Kidney epithelial cell (primary cell): Measurements from ENCODE around the gene TLR1. TPM values are rescaled to one million over a fixed set of nuclear protein-coding genes. Genes with fewer than 3 reads are reported as not detected.
A peak's percentile ranks its signal among the peaks of the same experiment; 100 is the strongest.

Experiments used
- DNase-seq: peaks from one replicate; pipeline ENCODE4 v3.0.0-alpha.2; 2010; ENCODE audit warnings: low read depth
- H3K27me3 ChIP-seq: 2 replicates; pipeline ENCODE4 v1.6.0; 2011; ENCODE audit warnings: low read length; ENCODE audit not compliant: control insufficient read depth, insufficient read depth
- H3K36me3 ChIP-seq: 2 replicates; pipeline ENCODE4 v1.5.1; 2011; ENCODE audit warnings: low read length; ENCODE audit not compliant: control insufficient read depth, insufficient read depth
- H3K4me3 ChIP-seq: 2 replicates; pipeline ENCODE4 v1.5.1; 2011; ENCODE audit warnings: low read depth, mild to moderate bottlenecking, control low read depth, low read length
- CTCF ChIP-seq: IDR thresholded peaks from 2 replicates; pipeline ENCODE4 v1.5.1; 2011; ENCODE audit warnings: mild to moderate bottlenecking, moderate library complexity, low read length, control low read depth, inconsistent platforms; ENCODE audit not compliant: insufficient read depth, poor library complexity, severe bottlenecking
- total RNA-seq: library from RNA; depleted of rRNA; stranded (reverse); fragments of >200 nt; gene quantifications from 2 replicates; pipeline ENCODE4 v1.2.3, GENCODE V29; 2015

TLR1 gene
- 0.67 and 0.89 TPM in 2 replicates for total RNA-seq

DNA sequence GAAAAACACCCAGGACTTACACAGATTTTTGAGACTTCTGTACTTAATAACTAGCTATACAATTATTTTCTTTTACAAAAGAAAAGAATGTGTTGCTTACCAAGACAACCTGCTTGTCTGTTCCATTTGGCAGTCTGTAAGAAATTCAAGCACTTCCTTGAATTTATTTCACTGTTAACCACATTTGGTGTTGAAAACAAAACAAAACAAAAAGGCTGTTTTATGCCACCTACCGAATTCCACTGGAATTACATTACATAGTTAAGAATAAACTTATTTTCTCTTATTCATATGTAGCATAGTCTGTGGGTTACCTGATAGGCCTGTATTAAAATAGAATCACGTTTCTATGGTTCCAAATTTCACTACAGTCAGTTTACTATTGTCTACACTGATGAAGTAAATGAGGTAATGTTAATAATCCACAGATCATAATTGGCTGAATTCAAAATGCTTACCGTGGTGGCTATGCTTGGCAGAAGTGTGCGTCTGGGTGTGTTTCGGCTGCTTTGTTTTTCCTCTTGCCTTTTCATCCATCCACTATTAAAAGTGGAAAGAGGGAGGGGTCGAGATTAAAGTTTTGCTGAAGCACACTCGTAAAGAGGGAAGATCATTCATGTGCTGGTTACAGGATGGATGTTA lies at the start of gene TLR1:
TLR1 (minus strand) TSS at position 138 of the 642 bp plus-strand sequence. CDS start 5,960 bp downstream, outside the sequence.
- peak; percentile 40 for TF ChIP-seq CTCF
- H3K4me3 ChIP-seq, result no peak within 1 kb of the TSS
- no peaks in the 10 kb centered on the region for H3K27me3 ChIP-seq
- DNase-seq, result peak; percentile 49
- H3K36me3 ChIP-seq, result no peaks in the 10 kb centered on the region

DNA sequence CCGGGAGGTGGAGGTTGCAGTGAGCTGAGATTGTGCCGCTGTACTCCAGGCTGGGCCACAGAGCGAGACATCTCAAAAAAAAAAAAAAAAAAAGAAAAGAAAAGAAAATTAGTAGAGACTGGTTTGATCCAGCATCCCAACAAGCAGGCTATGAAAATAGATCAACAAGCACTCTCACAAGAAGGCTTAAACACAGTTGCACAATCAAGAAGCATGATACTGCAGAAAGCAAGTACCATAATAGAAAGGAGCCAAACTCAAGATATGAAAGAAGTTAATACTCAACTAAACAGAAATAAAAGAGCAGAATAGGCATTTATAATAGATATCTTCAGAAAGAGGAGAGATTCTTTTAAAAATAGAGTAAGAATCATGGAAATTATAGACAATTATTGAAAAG lies 41.4 kb upstream of the TLR1 start:
- no peaks in the 10 kb centered on the region for H3K36me3 ChIP-seq
- TF ChIP-seq CTCF, result no peak
- no peak for DNase-seq
- H3K27me3 ChIP-seq, result no peaks in the 10 kb centered on the region
- no peak overlapping the region for H3K4me3 ChIP-seq

DNA sequence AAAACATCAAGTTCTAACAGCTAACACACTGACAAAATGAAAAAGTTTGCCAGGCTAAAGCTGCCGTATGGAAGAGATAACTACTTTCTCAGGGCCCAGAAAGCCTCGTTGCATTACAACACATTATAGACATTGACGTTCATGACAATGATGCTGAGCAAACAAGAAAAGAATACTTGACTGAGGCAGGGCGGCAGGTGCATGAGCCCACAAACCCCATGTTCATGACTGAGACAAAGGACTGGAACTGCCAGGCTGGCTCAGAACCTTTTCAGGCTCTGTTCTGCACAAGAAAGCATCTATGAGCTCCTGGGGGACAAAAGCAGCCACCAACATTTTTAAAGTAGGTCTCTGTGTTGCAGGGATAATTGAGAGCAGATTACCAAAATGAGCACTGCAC lies 38.4 kb upstream of the TLR1 start:
- DNase-seq, result no peak
- H3K36me3 ChIP-seq, result no peaks in the 10 kb centered on the region
- TF ChIP-seq CTCF, result no peak

GRCh38 chr4:38837849-38838248 lies 33.3 kb upstream of the TLR1 start:
- DNase-seq, result no peak
- no peaks in the 10 kb centered on the region for H3K27me3 ChIP-seq

More for the DNA sequence above, 38.4 kb upstream of the TLR1 start:
- no peaks in the 10 kb centered on the region for H3K27me3 ChIP-seq
- H3K4me3 ChIP-seq, result no peak overlapping the region

DNA sequence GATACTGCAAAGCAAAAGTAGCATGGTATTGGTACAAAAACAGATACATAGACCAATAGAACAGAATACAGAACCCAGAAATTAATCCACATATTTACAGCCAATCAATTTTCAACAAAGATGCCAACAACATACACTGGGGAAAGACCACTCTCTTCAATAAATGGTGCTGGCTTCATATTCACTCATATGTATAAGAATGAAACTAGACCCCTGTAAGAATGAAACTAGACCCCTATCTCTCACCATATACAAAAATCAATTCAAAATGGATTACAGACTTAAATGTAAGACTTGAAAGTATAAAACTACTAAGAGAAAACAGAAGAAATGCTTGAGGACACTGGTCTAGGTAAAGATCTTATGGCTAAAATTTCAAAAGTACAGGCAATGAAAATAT lies 32.7 kb upstream of the TLR1 start:
- Histone ChIP-seq H3K4me3 (no peak overlapping the region), H3K27me3 (no peaks in the 10 kb centered on the region), H3K36me3 (no peaks in the 10 kb centered on the region)
- DNase-seq, result no peak
- no peak for TF ChIP-seq CTCF

More at GRCh38 chr4:38837849-38838248, 33.3 kb upstream of the TLR1 start:
- Histone ChIP-seq H3K4me3 (no peak overlapping the region), H3K36me3 (no peaks in the 10 kb centered on the region)
- TF ChIP-seq CTCF, result no peak

DNA sequence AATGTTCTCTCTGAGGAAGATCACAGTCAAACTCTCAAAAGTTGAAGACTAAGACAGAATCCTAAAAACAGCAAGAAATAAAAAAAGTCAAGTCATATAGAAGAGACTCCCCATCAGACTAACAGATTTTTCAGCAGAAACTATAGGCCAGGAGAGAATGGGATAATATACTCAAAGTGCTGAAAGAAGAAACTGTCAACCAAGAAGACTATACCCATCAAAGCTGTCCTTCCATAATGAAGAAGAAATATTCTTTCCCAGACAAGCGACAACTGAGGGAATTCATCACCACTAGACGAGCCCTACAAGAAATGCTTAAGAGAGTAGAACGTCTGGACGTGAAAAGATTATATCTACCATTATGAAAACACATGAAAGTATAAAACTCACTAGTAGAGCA lies 30.0 kb upstream of the TLR1 start:
- no peak for DNase-seq
- no peaks in the 10 kb centered on the region for H3K27me3 ChIP-seq
- no peaks in the 10 kb centered on the region for H3K36me3 ChIP-seq
- TF ChIP-seq CTCF, result no peak
- H3K4me3 ChIP-seq, result no peak overlapping the region
